ENCODE data around the gene TRPC4.

The TRPC4 gene
- 0 to 0.24 (median 0) reads per million in 9 experiments for total RNA-seq

DNA sequence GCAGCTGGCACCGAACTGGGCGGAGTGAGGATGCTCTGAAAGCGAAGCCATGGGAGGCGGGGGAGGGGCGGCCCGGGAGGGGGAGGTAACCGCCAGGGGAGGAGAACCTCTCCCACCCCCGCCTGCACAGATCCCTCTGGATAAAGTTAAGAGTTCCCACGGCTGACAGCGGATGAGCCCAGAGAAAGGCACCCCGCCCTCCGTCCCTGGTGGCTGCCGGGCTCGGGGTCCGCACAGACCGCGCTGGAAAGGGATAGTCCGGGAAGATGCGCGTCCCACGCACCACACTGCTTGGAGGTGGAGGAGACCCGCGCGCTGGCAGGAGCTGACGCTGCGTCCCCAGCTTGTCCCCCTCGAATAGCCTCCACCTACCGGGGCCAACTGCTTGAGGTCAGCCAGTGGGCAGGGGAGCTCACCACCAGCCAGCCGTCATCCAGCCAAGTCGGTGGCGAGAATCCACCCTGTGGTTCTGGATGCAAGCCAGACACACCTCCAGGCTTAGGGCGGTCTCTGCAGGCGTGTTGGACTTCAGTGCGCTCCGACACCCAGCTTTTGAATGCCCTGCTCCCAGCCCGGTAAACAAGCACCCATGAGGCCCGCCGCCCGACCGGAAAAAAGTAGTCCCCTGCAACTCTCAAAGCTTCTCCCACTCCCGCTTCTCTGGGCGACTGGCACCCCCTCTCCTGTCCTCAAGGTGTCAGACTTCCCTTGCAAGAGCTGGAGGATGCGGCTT, at the start of gene TRPC4:
TSS of gene TRPC4 (minus strand) at position 17 of the 733 bp plus-strand sequence. CDS start 86,439 bp downstream, outside the sequence.
- ATAC-seq (replicated peaks) (no peak), DNase-seq (no peak)
- Mint-ChIP-seq H3K4me1 (ENCODE audit: low read depth in 2 of 2) (peaks cover 0 to 4% of the 10 kb centered on the region in 2 donors), H3K9me3 (peaks cover 0 to 3% of the 10 kb centered on the region in 2 donors), H3K27ac (no peak within 1 kb of the TSS), H3K27me3 (peaks cover 0 to 23% of the 10 kb centered on the region in 2 donors), H3K36me3 (ENCODE audit: insufficient read depth) (no peaks in the 10 kb centered on the region), H3K4me3 (no peak within 1 kb of the TSS)

DNA sequence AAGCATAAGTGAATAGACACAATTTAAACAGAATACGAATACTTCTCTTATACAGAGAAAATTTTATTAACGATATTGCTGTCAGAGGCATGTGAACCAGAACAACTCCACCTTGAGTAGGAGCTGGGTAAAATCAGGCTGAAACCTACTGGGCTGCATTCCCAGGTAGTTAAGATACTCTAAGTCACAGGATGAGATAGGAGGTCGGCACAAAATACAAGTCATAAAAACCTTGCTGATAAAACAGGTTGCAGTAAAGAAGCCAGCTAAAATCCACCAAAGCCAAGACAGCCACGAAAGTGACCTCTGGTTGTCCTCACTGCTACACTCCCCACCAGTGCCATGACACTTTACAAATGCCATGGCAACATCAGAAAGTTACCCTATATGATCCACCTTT, 49.2 kb upstream of the TRPC4 start:
- Mint-ChIP-seq H3K9me3 (peaks cover 4 to 16% of the 10 kb centered on the region in 2 donors), H3K27me3 (no peaks in the 10 kb centered on the region)

GRCh38 chr13:37918116-37918714, 48.6 kb upstream of the TRPC4 start:
- Mint-ChIP-seq H3K9me3 (peaks cover 4 to 16% of the 10 kb centered on the region in 2 donors), H3K27ac (no peak overlapping the region), H3K36me3 (ENCODE audit: insufficient read depth) (no peaks in the 10 kb centered on the region), H3K4me3 (no peak overlapping the region), H3K4me1 (ENCODE audit: low read depth in 2 of 2) (no peaks in the 10 kb centered on the region), H3K27me3 (no peaks in the 10 kb centered on the region)
- ATAC-seq (replicated peaks) (no peak), DNase-seq (no peak)

More for the DNA sequence above, 49.2 kb upstream of the TRPC4 start:
- Mint-ChIP-seq H3K27ac (no peak overlapping the region), H3K4me3 (no peak overlapping the region), H3K36me3 (ENCODE audit: insufficient read depth) (no peaks in the 10 kb centered on the region), H3K4me1 (ENCODE audit: low read depth in 2 of 2) (no peaks in the 10 kb centered on the region)
- ATAC-seq (replicated peaks), result no peak
- no peak for DNase-seq

- H3K4me3 Mint-ChIP-seq, result no peak overlapping the region
- H3K9me3 Mint-ChIP-seq, result peaks cover 7% of the 10 kb centered on the region in 2 donors
- H3K27me3 Mint-ChIP-seq, result no peaks in the 10 kb centered on the region
- DNase-seq (no peak), ATAC-seq (replicated peaks) (no peak)
- no peaks in the 10 kb centered on the region for H3K4me1 Mint-ChIP-seq (ENCODE audit: low read depth in 2 of 2)
- no peaks in the 10 kb centered on the region for H3K36me3 Mint-ChIP-seq (ENCODE audit: insufficient read depth)
- no peak overlapping the region for H3K27ac Mint-ChIP-seq
Observed at GRCh38 chr13:37914781-37915391, 45.3 kb upstream of the TRPC4 start.

GRCh38 chr13:37910790-37911189, 41.2 kb upstream of the TRPC4 start:
- no peaks in the 10 kb centered on the region for H3K36me3 Mint-ChIP-seq (ENCODE audit: insufficient read depth)
- DNase-seq, result no peak
- no peaks in the 10 kb centered on the region for H3K27me3 Mint-ChIP-seq
- H3K9me3 Mint-ChIP-seq, result peaks cover 7 to 9% of the 10 kb centered on the region in 2 donors
- H3K4me3 Mint-ChIP-seq, result no peak overlapping the region
- ATAC-seq (replicated peaks), result no peak
- H3K4me1 Mint-ChIP-seq (ENCODE audit: low read depth in 2 of 2), result no peaks in the 10 kb centered on the region
- no peak overlapping the region for H3K27ac Mint-ChIP-seq

GRCh38 chr13:37906880-37907279, 37.3 kb upstream of the TRPC4 start:
- H3K4me1 Mint-ChIP-seq (ENCODE audit: low read depth in 2 of 2), result no peaks in the 10 kb centered on the region
- H3K4me3 Mint-ChIP-seq, result no peak overlapping the region
- ATAC-seq (replicated peaks), result no peak
- no peak overlapping the region for H3K27ac Mint-ChIP-seq
- no peaks in the 10 kb centered on the region for H3K27me3 Mint-ChIP-seq
- DNase-seq, result no peak
- no peaks in the 10 kb centered on the region for H3K36me3 Mint-ChIP-seq (ENCODE audit: insufficient read depth)
- H3K9me3 Mint-ChIP-seq, result peaks cover 0 to 7% of the 10 kb centered on the region in 2 donors

DNA sequence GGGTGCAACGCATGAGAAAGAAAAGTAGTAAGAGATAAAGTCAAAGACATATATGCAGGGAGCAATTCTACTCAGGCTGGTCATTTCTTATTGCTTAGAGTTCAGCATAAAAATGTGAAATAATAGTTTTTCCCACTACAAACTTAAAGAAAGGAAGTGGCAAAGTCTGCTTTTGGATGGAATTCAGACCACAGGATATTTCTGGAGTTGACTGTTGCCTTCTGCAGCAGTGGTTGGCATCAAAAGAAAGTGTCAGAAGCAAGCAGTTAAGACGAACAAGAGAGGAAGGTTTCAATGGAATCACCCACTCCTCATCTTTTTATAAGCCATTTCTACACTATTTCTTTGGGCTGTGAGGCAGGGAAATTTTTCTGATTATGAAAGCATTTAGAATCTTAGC, 36.2 kb upstream of the TRPC4 start:
- Mint-ChIP-seq H3K9me3 (peaks cover 0 to 4% of the 10 kb centered on the region in 2 donors), H3K36me3 (ENCODE audit: insufficient read depth) (no peaks in the 10 kb centered on the region), H3K4me3 (no peak overlapping the region), H3K4me1 (ENCODE audit: low read depth in 2 of 2) (no peaks in the 10 kb centered on the region), H3K27me3 (no peaks in the 10 kb centered on the region), H3K27ac (no peak overlapping the region)
- DNase-seq (no peak), ATAC-seq (replicated peaks) (no peak)

DNA sequence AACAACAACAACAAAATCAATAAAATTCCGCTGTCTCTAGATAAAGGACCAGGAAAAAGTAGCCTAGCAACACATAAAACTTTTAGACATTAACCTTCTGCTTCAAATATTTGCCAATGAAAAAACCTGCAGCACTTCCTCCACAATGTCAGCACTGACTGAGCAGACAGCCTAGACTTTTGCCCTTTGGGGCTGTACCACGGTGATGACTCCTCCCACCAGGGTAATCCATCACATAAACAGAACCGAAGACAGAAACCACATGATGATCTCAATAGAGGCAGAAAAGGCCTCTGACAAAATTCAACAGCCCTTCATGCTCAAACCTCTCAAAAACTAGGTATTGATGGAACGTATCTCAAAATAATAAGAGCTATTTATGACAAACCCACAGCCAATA, 30.2 kb upstream of the TRPC4 start:
- Mint-ChIP-seq H3K27ac (no peak overlapping the region), H3K4me3 (no peak overlapping the region), H3K27me3 (no peaks in the 10 kb centered on the region), H3K9me3 (peaks cover 2 to 8% of the 10 kb centered on the region in 2 donors), H3K36me3 (ENCODE audit: insufficient read depth) (no peaks in the 10 kb centered on the region), H3K4me1 (ENCODE audit: low read depth in 2 of 2) (no peaks in the 10 kb centered on the region)
- no peak for DNase-seq
- no peak for ATAC-seq (replicated peaks)

DNA sequence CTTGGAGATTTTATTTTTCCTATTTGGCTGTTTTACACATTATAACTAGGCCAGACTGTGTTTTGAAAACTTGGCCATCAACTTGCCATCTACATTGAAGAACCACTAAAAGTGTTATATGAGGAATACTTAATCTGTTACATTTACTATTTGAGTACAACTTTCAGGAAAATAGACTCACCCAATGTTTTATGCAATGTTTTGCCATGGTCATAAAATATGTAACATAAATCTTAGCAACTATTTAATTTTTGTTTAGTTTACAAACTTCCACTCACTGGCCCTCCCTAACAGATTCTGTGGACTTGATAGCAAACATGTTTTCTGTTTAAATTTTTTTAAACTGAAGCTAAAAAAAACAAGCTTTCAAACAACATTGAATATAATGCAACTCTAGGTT, 23.7 kb upstream of the TRPC4 start:
- H3K36me3 Mint-ChIP-seq (ENCODE audit: insufficient read depth), result no peaks in the 10 kb centered on the region
- no peak for DNase-seq
- no peak overlapping the region for H3K4me3 Mint-ChIP-seq
- ATAC-seq (replicated peaks), result no peak
- H3K4me1 Mint-ChIP-seq (ENCODE audit: low read depth in 2 of 2), result no peaks in the 10 kb centered on the region
- H3K27me3 Mint-ChIP-seq, result no peaks in the 10 kb centered on the region
- no peak overlapping the region for H3K27ac Mint-ChIP-seq
- peaks cover 5 to 11% of the 10 kb centered on the region in 2 donors for H3K9me3 Mint-ChIP-seq

DNA sequence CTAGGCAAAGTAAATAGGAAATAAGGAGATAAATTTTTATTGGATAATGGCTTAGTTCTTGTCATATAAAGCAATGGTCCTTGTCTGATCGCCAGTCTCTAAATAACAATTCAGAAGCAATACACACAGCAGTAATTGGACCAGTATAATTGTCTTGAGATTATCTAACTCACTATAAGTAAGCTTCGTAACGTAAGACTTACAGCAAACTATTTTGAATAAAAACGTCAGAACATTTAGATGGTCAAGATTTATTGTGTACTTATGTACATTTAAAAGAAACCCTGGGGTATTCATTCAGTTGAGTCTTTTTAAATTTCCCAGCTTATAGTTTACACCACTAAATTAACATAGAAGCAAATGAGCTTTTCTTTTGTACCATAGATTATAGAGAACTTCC, 20.2 kb upstream of the TRPC4 start:
- no peak for DNase-seq
- H3K4me1 Mint-ChIP-seq (ENCODE audit: low read depth in 2 of 2), result no peaks in the 10 kb centered on the region
- no peaks in the 10 kb centered on the region for H3K27me3 Mint-ChIP-seq
- H3K4me3 Mint-ChIP-seq, result no peak overlapping the region
- H3K9me3 Mint-ChIP-seq, result peaks cover 8 to 11% of the 10 kb centered on the region in 2 donors
- H3K36me3 Mint-ChIP-seq (ENCODE audit: insufficient read depth), result no peaks in the 10 kb centered on the region
- ATAC-seq (replicated peaks), result no peak
- H3K27ac Mint-ChIP-seq, result no peak overlapping the region

- Mint-ChIP-seq H3K36me3 (ENCODE audit: insufficient read depth) (no peaks in the 10 kb centered on the region), H3K27me3 (no peaks in the 10 kb centered on the region), H3K4me1 (ENCODE audit: low read depth in 2 of 2) (no peaks in the 10 kb centered on the region), H3K9me3 (peaks cover 8 to 13% of the 10 kb centered on the region in 2 donors), H3K4me3 (no peak overlapping the region), H3K27ac (no peak overlapping the region)
- ATAC-seq (replicated peaks) (no peak), DNase-seq (no peak)
Observed at GRCh38 chr13:37889102-37889501, 19.5 kb upstream of the TRPC4 start.

DNA sequence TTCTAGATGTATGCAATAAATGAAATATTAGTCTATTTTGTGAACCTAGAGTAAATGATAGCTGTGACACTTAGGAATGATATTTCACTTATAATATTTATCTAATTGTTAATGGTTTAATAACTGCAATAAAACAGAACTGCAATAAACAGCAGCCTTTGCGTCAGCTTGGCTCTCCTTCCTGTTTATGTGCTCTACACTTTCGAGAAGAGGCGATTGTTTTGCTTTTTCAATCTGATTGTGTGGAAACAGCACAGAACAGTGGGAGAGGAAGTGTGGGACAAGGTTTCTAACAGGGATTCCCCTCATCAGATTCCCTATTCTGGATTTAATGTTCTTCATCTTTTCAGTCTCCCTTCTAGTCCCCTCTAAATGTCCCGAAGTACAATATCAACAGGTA, 17.3 kb upstream of the TRPC4 start:
- H3K9me3 Mint-ChIP-seq, result peaks cover 8 to 11% of the 10 kb centered on the region in 2 donors
- H3K4me1 Mint-ChIP-seq (ENCODE audit: low read depth in 2 of 2), result no peaks in the 10 kb centered on the region
- H3K27ac Mint-ChIP-seq, result no peak overlapping the region
- ATAC-seq (replicated peaks), result no peak
- no peak for DNase-seq
- no peak overlapping the region for H3K4me3 Mint-ChIP-seq
- H3K27me3 Mint-ChIP-seq, result no peaks in the 10 kb centered on the region
- H3K36me3 Mint-ChIP-seq (ENCODE audit: insufficient read depth), result no peaks in the 10 kb centered on the region

DNA sequence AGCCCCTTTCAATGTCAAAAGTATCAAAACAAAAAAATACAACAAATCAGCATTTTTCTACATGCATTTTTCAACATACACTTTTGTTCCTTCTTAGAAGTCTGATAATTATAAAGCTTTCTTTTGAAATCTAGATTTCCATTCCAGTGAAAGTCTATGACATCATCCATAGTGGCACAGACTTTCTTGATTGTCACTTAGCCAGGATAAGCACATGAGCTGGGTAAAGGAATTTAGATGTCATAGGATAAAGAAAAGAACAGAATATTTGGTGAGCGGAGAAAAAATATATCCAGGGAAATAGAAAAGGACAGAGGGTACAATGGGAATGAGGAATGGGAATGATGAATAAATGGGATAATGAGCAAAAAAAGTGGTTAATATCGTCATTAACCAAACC, 15.1 kb upstream of the TRPC4 start:
- Mint-ChIP-seq H3K27ac (no peak overlapping the region), H3K4me3 (no peak overlapping the region), H3K27me3 (no peaks in the 10 kb centered on the region), H3K4me1 (ENCODE audit: low read depth in 2 of 2) (no peaks in the 10 kb centered on the region), H3K36me3 (ENCODE audit: insufficient read depth) (no peaks in the 10 kb centered on the region), H3K9me3 (peaks cover 8 to 9% of the 10 kb centered on the region in 2 donors)
- DNase-seq (no peak), ATAC-seq (replicated peaks) (no peak)

- ATAC-seq (replicated peaks), result no peak
- no peak overlapping the region for H3K27ac Mint-ChIP-seq
- no peaks in the 10 kb centered on the region for H3K4me1 Mint-ChIP-seq (ENCODE audit: low read depth in 2 of 2)
- no peaks in the 10 kb centered on the region for H3K27me3 Mint-ChIP-seq
- no peaks in the 10 kb centered on the region for H3K36me3 Mint-ChIP-seq (ENCODE audit: insufficient read depth)
- H3K9me3 Mint-ChIP-seq, result peaks cover 8 to 9% of the 10 kb centered on the region in 2 donors
- no peak for DNase-seq
- no peak overlapping the region for H3K4me3 Mint-ChIP-seq
Observed at GRCh38 chr13:37884026-37884425, 14.5 kb upstream of the TRPC4 start.

Measured in effector memory CD8-positive, alpha-beta T cell (primary cell).